ENCODE measurements around the gene ACACB.

ACACB gene

DNA sequence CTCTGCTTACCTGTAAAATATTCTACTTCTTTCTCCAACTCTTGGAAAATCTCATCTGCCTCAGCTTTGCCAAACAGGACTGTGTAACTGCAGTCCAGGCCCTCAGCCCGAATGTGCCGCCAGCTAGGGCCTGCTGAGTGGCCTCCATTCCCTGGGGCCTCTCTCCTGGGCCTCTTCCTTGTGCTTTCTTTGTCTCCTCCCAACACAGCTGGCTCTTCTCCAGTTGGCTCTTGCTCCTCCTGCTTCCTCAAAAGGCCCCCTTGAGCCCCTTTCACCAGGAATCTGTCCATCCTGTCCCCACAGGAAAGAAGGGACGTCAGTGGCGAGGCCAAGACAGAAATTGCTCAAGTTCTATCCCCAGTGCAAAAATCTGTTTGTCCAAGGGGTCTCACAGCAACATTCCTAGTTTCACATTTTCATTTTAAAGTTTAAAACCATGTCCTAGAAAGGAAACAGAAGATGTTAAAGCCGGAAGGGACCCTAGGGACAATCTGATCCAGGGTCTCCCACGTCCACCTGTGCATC is 23.8 kb upstream of the ACACB start:
- TF ChIP-seq FOXP2 (optimal IDR thresholded peaks at IDR 0.05; ENCODE audit: borderline replicate concordance, extremely low read depth, extremely low read length, insufficient read depth) (no peak), SIN3A (IDR thresholded peaks at IDR 0.05; ENCODE audit: borderline replicate concordance, insufficient read depth, low read length) (no peak), POLR2AphosphoS5 (IDR thresholded peaks at IDR 0.05; ENCODE audit: low read depth, low read length) (no peak), TAF1 (IDR thresholded peaks at IDR 0.05; ENCODE audit: borderline replicate concordance, insufficient read depth, low read length) (no peak)
- TF ChIP-seq, protein P1, sequence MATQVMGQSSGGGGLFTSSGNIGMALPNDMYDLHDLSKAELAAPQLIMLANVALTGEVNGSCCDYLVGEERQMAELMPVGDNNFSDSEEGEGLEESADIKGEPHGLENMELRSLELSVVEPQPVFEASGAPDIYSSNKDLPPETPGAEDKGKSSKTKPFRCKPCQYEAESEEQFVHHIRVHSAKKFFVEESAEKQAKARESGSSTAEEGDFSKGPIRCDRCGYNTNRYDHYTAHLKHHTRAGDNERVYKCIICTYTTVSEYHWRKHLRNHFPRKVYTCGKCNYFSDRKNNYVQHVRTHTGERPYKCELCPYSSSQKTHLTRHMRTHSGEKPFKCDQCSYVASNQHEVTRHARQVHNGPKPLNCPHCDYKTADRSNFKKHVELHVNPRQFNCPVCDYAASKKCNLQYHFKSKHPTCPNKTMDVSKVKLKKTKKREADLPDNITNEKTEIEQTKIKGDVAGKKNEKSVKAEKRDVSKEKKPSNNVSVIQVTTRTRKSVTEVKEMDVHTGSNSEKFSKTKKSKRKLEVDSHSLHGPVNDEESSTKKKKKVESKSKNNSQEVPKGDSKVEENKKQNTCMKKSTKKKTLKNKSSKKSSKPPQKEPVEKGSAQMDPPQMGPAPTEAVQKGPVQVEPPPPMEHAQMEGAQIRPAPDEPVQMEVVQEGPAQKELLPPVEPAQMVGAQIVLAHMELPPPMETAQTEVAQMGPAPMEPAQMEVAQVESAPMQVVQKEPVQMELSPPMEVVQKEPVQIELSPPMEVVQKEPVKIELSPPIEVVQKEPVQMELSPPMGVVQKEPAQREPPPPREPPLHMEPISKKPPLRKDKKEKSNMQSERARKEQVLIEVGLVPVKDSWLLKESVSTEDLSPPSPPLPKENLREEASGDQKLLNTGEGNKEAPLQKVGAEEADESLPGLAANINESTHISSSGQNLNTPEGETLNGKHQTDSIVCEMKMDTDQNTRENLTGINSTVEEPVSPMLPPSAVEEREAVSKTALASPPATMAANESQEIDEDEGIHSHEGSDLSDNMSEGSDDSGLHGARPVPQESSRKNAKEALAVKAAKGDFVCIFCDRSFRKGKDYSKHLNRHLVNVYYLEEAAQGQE (IDR thresholded peaks at IDR 0.05; ENCODE audit: insufficient read depth in 1 of 2, low read depth in 2 of 2, low read length in 2 of 2), result no peak

DNA sequence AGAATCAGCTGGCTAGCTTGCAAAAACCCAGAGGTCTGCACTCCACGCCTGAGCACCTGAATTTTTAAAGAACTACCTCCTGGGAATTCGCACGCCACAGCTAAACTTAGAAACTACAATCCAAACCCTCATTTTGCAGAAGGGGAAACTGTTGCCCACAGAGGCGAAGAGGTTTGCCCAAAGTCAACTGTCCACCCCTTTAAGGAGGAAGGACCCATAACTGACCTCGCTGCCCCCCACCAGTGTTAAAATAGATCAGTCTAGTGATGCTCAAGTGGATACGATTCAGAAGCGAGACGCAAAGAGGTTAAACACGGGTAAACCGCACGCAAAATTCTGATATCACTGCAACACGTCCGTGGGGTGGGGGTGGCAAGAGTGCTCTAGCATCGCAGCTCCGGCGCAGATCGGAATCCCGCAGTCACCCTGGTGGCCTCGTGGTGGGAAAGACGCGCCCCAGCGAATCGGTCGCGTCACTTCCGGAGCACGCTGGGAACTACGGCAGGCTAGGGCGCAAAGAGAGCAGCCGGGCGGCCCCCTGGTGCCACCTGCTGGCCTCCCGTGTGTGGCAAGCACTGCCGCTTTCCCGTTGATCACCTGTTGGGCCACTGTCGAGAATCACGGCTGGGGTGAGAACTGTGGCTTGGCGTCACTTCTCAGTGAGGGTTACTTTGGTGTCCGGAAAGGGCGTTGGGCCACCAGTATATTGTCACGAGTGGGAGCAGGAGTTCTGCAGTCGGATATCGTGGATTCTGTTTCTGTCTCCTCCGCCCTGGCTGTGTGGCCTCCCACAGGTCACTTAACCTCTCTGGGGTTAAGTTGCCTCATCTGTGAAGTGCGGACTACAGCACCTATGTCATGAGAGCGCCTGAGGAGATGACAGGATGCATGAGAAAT is 23.1 kb upstream of the ACACB start, which contains the start of gene ALKBH2:
Gene ALKBH2 (minus strand): TSS at position 451 of the 897 bp plus-strand sequence. CDS start 686 bp downstream, outside the sequence.
- TF ChIP-seq TAF1 (IDR thresholded peaks at IDR 0.05; ENCODE audit: borderline replicate concordance, insufficient read depth, low read length) (peak; percentile 70; the same call in 1 of the 2 replicates), SIN3A (IDR thresholded peaks at IDR 0.05; ENCODE audit: borderline replicate concordance, insufficient read depth, low read length) (peak; percentile 77; the same call in 1 of the 2 replicates), FOXP2 (optimal IDR thresholded peaks at IDR 0.05; ENCODE audit: borderline replicate concordance, extremely low read depth, extremely low read length, insufficient read depth) (peak; percentile 88), POLR2AphosphoS5 (IDR thresholded peaks at IDR 0.05; ENCODE audit: low read depth, low read length) (peak; percentile 80)
- TF ChIP-seq, protein P1 (IDR thresholded peaks at IDR 0.05; ENCODE audit: insufficient read depth in 1 of 2, low read depth in 2 of 2, low read length in 2 of 2), result peak in 1 of 2 experiments; percentile 73; a peak in 2 of 4 replicates

DNA sequence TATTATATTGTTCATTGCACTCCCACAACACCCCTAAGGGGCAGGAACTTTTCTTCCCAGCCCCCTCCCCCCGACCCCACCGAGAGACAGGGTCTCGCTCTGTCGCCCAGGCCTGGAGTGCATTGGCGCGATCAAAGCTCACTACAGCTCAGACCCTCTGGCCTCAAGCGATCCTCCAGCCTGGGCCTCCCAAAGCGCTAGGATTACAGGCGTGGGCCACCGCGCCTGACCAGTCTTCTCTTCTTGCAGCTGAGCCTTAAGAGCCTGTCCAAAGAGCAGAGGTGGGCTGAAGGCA is 19.3 kb upstream of the ACACB start:
- TF ChIP-seq, protein P1 (IDR thresholded peaks at IDR 0.05; ENCODE audit: insufficient read depth in 1 of 2, low read depth in 2 of 2, low read length in 2 of 2), result no peak
- TF ChIP-seq SIN3A (IDR thresholded peaks at IDR 0.05; ENCODE audit: borderline replicate concordance, insufficient read depth, low read length) (no peak), TAF1 (IDR thresholded peaks at IDR 0.05; ENCODE audit: borderline replicate concordance, insufficient read depth, low read length) (no peak), POLR2AphosphoS5 (IDR thresholded peaks at IDR 0.05; ENCODE audit: low read depth, low read length) (no peak), FOXP2 (optimal IDR thresholded peaks at IDR 0.05; ENCODE audit: borderline replicate concordance, extremely low read depth, extremely low read length, insufficient read depth) (no peak)

DNA sequence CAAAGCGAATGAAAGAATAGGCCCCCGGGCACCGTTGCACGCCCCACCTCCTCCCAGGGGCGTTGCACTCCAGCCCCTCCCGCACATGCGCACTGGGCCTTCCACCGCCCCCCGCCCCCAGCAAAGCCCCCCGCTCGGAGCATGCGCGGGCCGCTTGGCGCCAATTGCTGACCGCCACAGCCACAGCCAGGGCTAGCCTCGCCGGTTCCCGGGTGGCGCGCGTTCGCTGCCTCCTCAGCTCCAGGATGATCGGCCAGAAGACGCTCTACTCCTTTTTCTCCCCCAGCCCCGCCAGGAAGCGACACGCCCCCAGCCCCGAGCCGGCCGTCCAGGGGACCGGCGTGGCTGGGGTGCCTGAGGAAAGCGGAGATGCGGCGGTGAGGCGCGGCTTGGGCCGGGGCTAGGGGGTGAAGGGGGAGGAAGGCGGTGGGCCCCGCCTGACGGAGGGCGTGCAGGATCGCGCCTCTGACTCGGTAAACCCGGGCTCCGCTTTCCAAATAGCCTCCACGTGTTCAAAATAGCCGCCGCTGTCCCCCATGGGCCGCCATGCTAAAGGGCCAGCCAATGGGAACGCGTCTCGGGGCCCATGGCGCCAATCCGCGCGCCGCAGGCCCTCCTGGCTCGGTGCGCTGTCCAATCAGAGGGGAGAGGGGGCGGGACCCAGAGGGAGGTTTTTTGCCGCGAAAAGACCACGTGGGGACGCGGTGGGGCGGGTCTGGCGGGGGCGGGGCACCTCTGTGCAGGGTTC is 18.8 kb upstream of the ACACB start, which contains the start of gene UNG:
Gene UNG (plus strand): TSS at position 163 of the 748 bp plus-strand sequence. CDS start 83 bp downstream, at position 246.
- TF ChIP-seq POLR2AphosphoS5 (IDR thresholded peaks at IDR 0.05; ENCODE audit: low read depth, low read length), result peak; percentile 57
- TF ChIP-seq, protein P1 (IDR thresholded peaks at IDR 0.05; ENCODE audit: insufficient read depth in 1 of 2, low read depth in 2 of 2, low read length in 2 of 2), result no peak
- no peak for TF ChIP-seq TAF1 (IDR thresholded peaks at IDR 0.05; ENCODE audit: borderline replicate concordance, insufficient read depth, low read length)
- TF ChIP-seq FOXP2 (optimal IDR thresholded peaks at IDR 0.05; ENCODE audit: borderline replicate concordance, extremely low read depth, extremely low read length, insufficient read depth), result peak; percentile 13
- no peak; the same call in none of the 2 replicates for TF ChIP-seq SIN3A (IDR thresholded peaks at IDR 0.05; ENCODE audit: borderline replicate concordance, insufficient read depth, low read length)
